Left ventricle myocardium inferior (tissue), 1 donor: ENCODE results near the gene SCPEP1. TPM values are rescaled to one million over a fixed set of nuclear protein-coding genes. Genes with fewer than 3 reads are reported as not detected.

Experiments used
- DNase-seq: peaks from one replicate; pipeline ENCODE4 v3.0.0-alpha.2; 2020
- H3K27ac ChIP-seq: fragments of 200-600 bp; replicated peaks from 2 replicates; pipeline ENCODE4 v1.8.0; 2021
- H3K27me3 ChIP-seq: fragments of 200-600 bp; 2 replicates; pipeline ENCODE4 v1.8.0; 2021; ENCODE audit warnings: low read depth
- H3K36me3 ChIP-seq: fragments of 200-600 bp; 2 replicates; pipeline ENCODE4 v1.8.0; 2021
- H3K4me1 ChIP-seq: fragments of 200-600 bp; 2 replicates; pipeline ENCODE4 v1.8.0; 2021
- H3K4me3 ChIP-seq: fragments of 200-600 bp; 2 replicates; pipeline ENCODE4 v1.8.0; 2021; ENCODE audit warnings: mild to moderate bottlenecking, moderate library complexity
- H3K9me3 ChIP-seq: fragments of 200-600 bp; replicated peaks from 2 replicates; pipeline ENCODE4 v1.8.0; 2021
- intact Hi-C: fragments of 100-400 bp; cut with micrococcal nuclease; formaldehyde crosslinking; loops from one replicate; pipeline ENCODE4 v1.11.0; 2022
- total RNA-seq: library from RNA; stranded (reverse); fragmentation: NEBNext Ultra II Directional; extraction: Animal tissue kit (Norgen Biotek cat#: 25700); gene quantifications from one replicate; pipeline ENCODE4 v1.2.1, GENCODE V29; 2021
- TF ChIP-seq, protein P1 (sequence below): fragments of 200-600 bp; IDR thresholded peaks from 2 replicates; pipeline ENCODE4 v1.8.0; 2021; ENCODE audit warnings: antibody characterized with exemption, mild to moderate bottlenecking, borderline replicate concordance
- donor health status: DM: no; HTN: yes; CAD: no; lungs with severe emphysema.

The SCPEP1 gene
- total RNA-seq, 1 donor from 2014 or later, result 70.2 TPM

DNA sequence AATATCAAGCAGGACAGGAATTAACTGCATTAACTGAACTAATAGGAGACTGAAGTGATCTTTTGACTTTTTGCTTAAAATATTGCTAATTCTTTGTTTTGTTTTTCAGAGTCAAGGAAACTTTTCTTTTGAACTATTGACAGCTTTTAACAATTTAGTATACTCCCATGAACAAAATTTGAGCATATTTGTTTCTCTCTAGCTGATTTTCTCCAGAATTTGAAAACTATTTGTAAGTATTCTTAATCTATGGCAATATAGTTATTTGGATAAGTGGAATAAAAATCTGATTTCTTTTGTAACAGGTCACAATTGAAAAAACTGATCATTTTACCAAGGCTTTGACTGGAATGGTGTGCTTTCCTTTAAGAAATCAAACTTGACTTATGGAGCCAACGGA is 7.0 kb upstream of the SCPEP1 start:
- Histone ChIP-seq H3K27me3 (no peaks in the 10 kb centered on the region), H3K4me1 (no peaks in the 10 kb centered on the region), H3K4me3 (no peak overlapping the region), H3K27ac (no peak overlapping the region), H3K36me3 (no peaks in the 10 kb centered on the region), H3K9me3 (no peaks in the 10 kb centered on the region)
- TF ChIP-seq, protein P1, sequence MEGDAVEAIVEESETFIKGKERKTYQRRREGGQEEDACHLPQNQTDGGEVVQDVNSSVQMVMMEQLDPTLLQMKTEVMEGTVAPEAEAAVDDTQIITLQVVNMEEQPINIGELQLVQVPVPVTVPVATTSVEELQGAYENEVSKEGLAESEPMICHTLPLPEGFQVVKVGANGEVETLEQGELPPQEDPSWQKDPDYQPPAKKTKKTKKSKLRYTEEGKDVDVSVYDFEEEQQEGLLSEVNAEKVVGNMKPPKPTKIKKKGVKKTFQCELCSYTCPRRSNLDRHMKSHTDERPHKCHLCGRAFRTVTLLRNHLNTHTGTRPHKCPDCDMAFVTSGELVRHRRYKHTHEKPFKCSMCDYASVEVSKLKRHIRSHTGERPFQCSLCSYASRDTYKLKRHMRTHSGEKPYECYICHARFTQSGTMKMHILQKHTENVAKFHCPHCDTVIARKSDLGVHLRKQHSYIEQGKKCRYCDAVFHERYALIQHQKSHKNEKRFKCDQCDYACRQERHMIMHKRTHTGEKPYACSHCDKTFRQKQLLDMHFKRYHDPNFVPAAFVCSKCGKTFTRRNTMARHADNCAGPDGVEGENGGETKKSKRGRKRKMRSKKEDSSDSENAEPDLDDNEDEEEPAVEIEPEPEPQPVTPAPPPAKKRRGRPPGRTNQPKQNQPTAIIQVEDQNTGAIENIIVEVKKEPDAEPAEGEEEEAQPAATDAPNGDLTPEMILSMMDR, result no peak
- DNase-seq, result no peak
- intact Hi-C loops, result no loop called here

DNA sequence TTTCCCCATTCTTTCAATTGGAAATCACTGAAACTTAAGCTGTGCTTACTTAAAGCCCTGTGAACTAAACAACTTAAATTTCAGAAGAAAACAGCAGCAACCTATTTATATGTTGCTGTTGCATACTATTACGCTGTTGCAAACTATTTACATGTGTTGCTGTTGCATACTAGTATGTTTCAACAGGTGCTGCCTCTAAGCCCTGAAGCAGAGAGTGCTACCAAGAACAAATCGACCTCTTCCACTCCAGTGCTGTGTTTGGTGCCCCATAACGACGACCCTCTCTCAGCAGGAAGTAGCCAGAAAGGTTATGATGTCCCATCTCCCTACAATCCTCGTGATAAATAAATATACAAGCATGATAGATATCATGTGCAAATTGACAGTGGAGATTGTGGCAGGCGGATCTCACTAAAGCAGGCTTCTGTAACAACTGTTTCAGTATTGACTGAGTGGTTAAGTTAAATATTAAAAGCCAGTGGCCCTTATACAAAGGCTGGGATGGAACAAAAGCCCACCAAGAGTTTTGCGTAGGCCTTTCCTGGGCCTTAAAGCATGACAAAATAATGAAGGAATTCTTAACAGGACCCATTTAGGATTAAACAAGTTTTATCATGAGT is 5.7 kb upstream of the SCPEP1 start:
- Histone ChIP-seq H3K27me3 (no peaks in the 10 kb centered on the region), H3K9me3 (no peaks in the 10 kb centered on the region), H3K27ac (no peak overlapping the region), H3K4me1 (peaks cover 6% of the 10 kb centered on the region), H3K36me3 (no peaks in the 10 kb centered on the region), H3K4me3 (no peak overlapping the region)
- TF ChIP-seq, protein P1, result no peak
- intact Hi-C loops, result no loop called here
- DNase-seq, result no peak

DNA sequence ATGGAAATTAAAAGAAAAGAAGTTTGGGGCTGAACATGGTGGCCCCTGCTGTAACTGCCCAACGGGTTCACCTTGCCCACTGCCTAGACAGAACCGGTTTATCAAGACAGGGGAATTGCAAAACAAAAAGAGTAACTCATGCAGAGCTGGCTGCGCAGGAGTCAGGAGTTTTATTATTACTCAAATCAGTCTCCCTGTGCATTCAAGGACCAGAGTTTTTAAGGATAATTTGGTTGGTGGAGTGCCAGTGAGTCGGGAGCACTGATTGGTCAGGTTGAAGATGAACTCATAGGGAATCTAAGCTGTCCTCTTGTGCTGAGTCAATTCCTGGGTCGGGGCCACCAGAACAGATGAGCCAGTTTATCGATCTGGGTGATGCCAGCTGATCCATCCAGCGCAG is 4.4 kb upstream of the SCPEP1 start:
- no peak for DNase-seq
- Histone ChIP-seq H3K27ac (no peak overlapping the region), H3K4me3 (no peak overlapping the region), H3K4me1 (peaks cover 18% of the 10 kb centered on the region), H3K9me3 (no peaks in the 10 kb centered on the region), H3K27me3 (no peaks in the 10 kb centered on the region), H3K36me3 (no peaks in the 10 kb centered on the region)
- intact Hi-C loops, result no loop called here
- TF ChIP-seq, protein P1, result no peak

DNA sequence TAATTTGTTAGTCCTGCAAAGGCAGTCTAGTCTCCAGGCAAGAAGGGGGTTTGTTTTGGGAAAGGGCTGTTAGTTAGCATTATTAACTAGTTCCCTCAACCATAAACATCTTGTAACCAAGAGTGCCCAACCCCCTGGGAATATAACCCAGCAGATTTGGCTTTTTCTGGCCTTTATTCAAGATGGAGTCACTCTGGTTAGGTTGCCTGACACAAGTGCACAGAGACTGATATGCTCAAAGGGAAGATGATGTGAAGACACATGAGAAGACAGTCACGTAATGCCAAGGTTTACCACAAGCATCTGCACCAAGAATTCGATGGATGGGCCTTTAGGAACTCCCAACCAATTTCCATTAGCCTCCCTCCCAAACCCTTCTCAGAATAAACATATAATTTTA is 3.9 kb upstream of the SCPEP1 start:
- Histone ChIP-seq H3K4me3 (no peak overlapping the region), H3K4me1 (peaks cover 23% of the 10 kb centered on the region), H3K27ac (no peak overlapping the region), H3K27me3 (no peaks in the 10 kb centered on the region), H3K9me3 (no peaks in the 10 kb centered on the region), H3K36me3 (no peaks in the 10 kb centered on the region)
- intact Hi-C loops, result no loop called here
- no peak for DNase-seq
- TF ChIP-seq, protein P1, result no peak

DNA sequence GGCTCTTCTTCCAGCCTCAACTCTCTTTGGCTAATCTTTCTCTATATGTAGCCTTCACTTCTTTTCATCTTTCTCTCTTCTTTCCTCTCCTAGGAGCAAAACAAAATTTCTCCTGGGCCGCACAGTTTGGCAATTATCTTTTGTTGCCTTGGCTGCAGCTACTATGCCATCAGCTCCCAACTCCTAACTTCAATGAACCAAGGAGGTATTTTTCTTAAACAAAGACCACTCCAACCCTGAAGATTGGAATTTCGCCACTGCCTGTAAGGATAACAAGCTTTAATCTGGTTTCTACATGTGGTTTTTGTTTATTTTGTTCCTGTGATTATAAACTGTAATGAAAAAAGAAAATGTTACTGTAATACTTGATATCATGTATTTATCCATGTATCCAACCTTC is 2.3 kb upstream of the SCPEP1 start:
- H3K4me1 ChIP-seq, result peaks cover 30% of the 10 kb centered on the region
- intact Hi-C loops, result no loop called here
- H3K27me3 ChIP-seq, result no peaks in the 10 kb centered on the region
- H3K4me3 ChIP-seq, result no peak overlapping the region
- no peaks in the 10 kb centered on the region for H3K9me3 ChIP-seq
- DNase-seq, result no peak
- TF ChIP-seq, protein P1, result no peak
- H3K27ac ChIP-seq, result no peak overlapping the region
- no peaks in the 10 kb centered on the region for H3K36me3 ChIP-seq
